Measurements from ENCODE around the gene AHCTF1. TPM values are rescaled to one million over a fixed set of nuclear protein-coding genes. Genes with fewer than 3 reads are reported as not detected.

Gene AHCTF1
- total and polyA plus RNA-seq, 4 donors: 4.2 to 17.5 (median 10.6) TPM

DNA sequence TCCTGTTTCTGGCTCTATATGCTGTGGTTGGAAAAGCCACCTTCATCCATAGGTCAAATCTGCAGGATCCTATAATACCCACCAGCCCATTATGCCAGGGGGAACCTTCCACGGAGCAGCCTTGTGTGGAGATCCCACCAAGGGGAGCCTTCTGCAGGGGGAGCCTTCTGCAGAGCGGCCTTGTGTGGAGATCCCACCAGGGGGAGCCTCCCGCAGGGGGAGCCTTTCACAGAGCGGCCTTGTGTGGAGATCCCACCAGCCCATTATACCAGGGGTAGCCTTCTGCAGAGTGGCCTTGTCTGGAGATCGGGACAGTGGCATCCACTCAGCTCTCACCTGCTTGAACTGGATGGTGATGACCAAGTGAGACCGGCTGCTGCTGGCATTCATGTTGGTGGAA, 122.3 kb downstream of the AHCTF1 start:
- TF ChIP-seq REST (IDR thresholded peaks at IDR 0.05) (no peak), RXRA (IDR thresholded peaks at IDR 0.05) (no peak), SP1 (IDR thresholded peaks at IDR 0.05) (no peak), NR2F2 (IDR thresholded peaks at IDR 0.05) (no peak), FOXA2 (IDR thresholded peaks at IDR 0.05) (no peak), RAD21 (IDR thresholded peaks at IDR 0.05) (no peak), HNF4A (conservative IDR thresholded peaks at IDR 0.05) (no peak), FOXA1 (IDR thresholded peaks at IDR 0.05) (no peak)
- 98% methylated on average over 6 of the region's 6 CpGs for WGBS
- H3K36me3 ChIP-seq (ENCODE audit: control insufficient read depth in 4 of 4, insufficient read depth in 3 of 4, low read depth in 1 of 4, low read length in 3 of 4): no peaks in the 10 kb centered on the region
- H3K27me3 ChIP-seq (ENCODE audit: control insufficient read depth in 4 of 4, insufficient read depth in 4 of 4, low read length in 3 of 4): no peaks in the 10 kb centered on the region
- no peak overlapping the region for H3K27ac ChIP-seq (ENCODE audit: low read depth in 1 of 2, low read length in 2 of 2)
- no peaks in the 10 kb centered on the region for H3K4me1 ChIP-seq (ENCODE audit: control insufficient read depth in 4 of 4, insufficient read depth in 4 of 4, low read length in 3 of 4)
- H3K4me3 ChIP-seq (ENCODE audit: low read depth in 1 of 3, low read length in 3 of 3): no peak overlapping the region
- H3K9ac ChIP-seq (ENCODE audit: low read depth in 1 of 2, low read length in 2 of 2): no peak overlapping the region
- no peak for DNase-seq (ENCODE audit: low spot score)
- H3K9me3 ChIP-seq (ENCODE audit: control insufficient read depth in 4 of 4, low read length in 3 of 4): no peaks in the 10 kb centered on the region

GRCh38 chr1:246805135-246805716, 126.5 kb downstream of the AHCTF1 start:
- DNase-seq (ENCODE audit: low spot score): no peak
- Histone ChIP-seq H3K4me3 (ENCODE audit: low read depth in 1 of 3, low read length in 3 of 3) (no peak overlapping the region), H3K36me3 (ENCODE audit: control insufficient read depth in 4 of 4, insufficient read depth in 3 of 4, low read depth in 1 of 4, low read length in 3 of 4) (no peaks in the 10 kb centered on the region), H3K27ac (ENCODE audit: low read depth in 1 of 2, low read length in 2 of 2) (no peak overlapping the region), H3K4me1 (ENCODE audit: control insufficient read depth in 4 of 4, insufficient read depth in 4 of 4, low read length in 3 of 4) (peaks cover 0 to 4% (median 0%) of the 10 kb centered on the region in 4 donors), H3K9ac (ENCODE audit: low read depth in 1 of 2, low read length in 2 of 2) (no peak overlapping the region), H3K9me3 (ENCODE audit: control insufficient read depth in 4 of 4, low read length in 3 of 4) (no peaks in the 10 kb centered on the region), H3K27me3 (ENCODE audit: control insufficient read depth in 4 of 4, insufficient read depth in 4 of 4, low read length in 3 of 4) (no peaks in the 10 kb centered on the region)
- no peak for TF ChIP-seq HNF4G (IDR thresholded peaks at IDR 0.05)
- TF ChIP-seq RXRA (IDR thresholded peaks at IDR 0.05): no peak
- no peak for TF ChIP-seq MAX (IDR thresholded peaks at IDR 0.05)
- TF ChIP-seq ATF3 (IDR thresholded peaks at IDR 0.05): no peak
- 61% methylated on average over 10 of the region's 10 CpGs for WGBS

- 90% methylated on average over 5 of the region's 5 CpGs for WGBS
- Histone ChIP-seq H3K9ac (ENCODE audit: low read depth in 1 of 2, low read length in 2 of 2) (no peak overlapping the region), H3K36me3 (ENCODE audit: control insufficient read depth in 4 of 4, insufficient read depth in 3 of 4, low read depth in 1 of 4, low read length in 3 of 4) (no peaks in the 10 kb centered on the region), H3K9me3 (ENCODE audit: control insufficient read depth in 4 of 4, low read length in 3 of 4) (no peaks in the 10 kb centered on the region), H3K27ac (ENCODE audit: low read depth in 1 of 2, low read length in 2 of 2) (no peak overlapping the region), H3K4me3 (ENCODE audit: low read depth in 1 of 3, low read length in 3 of 3) (no peak overlapping the region), H3K4me1 (ENCODE audit: control insufficient read depth in 4 of 4, insufficient read depth in 4 of 4, low read length in 3 of 4) (peaks cover 0 to 4% (median 0%) of the 10 kb centered on the region in 4 donors), H3K27me3 (ENCODE audit: control insufficient read depth in 4 of 4, insufficient read depth in 4 of 4, low read length in 3 of 4) (no peaks in the 10 kb centered on the region)
- no peak for DNase-seq (ENCODE audit: low spot score)
- TF ChIP-seq NR2F2 (IDR thresholded peaks at IDR 0.05) (no peak), GABPA (IDR thresholded peaks at IDR 0.05 in 1 of 2, conservative IDR thresholded peaks at IDR 0.05 in 1 of 2) (no peak), EGR1 (IDR thresholded peaks at IDR 0.05; ENCODE audit: low read depth in 2 of 2) (no peak), JUND (IDR thresholded peaks at IDR 0.05) (no peak), HNF4G (IDR thresholded peaks at IDR 0.05) (no peak), REST (IDR thresholded peaks at IDR 0.05) (no peak), CTCF (IDR thresholded peaks at IDR 0.05; ENCODE audit: low read depth, low read length, missing input control) (no peak), SP1 (IDR thresholded peaks at IDR 0.05) (no peak), YY1 (IDR thresholded peaks at IDR 0.05) (no peak), RAD21 (IDR thresholded peaks at IDR 0.05) (no peak)
- TF ChIP-seq, protein P1, sequence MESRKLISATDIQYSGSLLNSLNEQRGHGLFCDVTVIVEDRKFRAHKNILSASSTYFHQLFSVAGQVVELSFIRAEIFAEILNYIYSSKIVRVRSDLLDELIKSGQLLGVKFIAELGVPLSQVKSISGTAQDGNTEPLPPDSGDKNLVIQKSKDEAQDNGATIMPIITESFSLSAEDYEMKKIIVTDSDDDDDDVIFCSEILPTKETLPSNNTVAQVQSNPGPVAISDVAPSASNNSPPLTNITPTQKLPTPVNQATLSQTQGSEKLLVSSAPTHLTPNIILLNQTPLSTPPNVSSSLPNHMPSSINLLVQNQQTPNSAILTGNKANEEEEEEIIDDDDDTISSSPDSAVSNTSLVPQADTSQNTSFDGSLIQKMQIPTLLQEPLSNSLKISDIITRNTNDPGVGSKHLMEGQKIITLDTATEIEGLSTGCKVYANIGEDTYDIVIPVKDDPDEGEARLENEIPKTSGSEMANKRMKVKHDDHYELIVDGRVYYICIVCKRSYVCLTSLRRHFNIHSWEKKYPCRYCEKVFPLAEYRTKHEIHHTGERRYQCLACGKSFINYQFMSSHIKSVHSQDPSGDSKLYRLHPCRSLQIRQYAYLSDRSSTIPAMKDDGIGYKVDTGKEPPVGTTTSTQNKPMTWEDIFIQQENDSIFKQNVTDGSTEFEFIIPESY (IDR thresholded peaks at IDR 0.05): no peak
These were observed 127.9 kb downstream of the AHCTF1 start for GRCh38 chr1:246803883-246804282.
